HG03432 (cell line): Measurements from ENCODE around the gene PLPPR5.

ENCODE experiments used
- ATAC-seq: cut with Tn5 transposase; IDR thresholded peaks from one replicate; pipeline ENCODE4 v1.9.1; 2021; ENCODE audit warnings: mild to moderate bottlenecking, moderate library complexity; ENCODE audit not compliant: unreplicated experiment

The PLPPR5 gene

DNA sequence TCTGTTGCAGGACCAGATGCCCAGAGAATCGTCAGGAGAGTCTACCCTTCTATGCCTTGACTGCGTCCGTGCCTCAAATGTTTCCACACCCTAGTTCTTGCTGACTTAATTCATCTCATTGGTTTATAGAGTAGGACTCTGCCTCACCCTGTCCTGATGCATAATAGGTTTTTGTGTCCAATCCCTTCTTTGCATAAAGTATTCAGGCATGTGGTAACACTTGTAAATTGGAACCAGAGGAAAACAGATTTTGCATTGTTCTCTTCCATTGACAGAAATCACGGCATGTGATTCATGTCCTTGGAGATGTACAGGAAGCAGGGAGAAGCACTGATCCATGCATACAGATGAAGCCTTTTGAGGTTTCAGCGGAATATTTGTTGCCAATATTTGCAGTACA lies 29.5 kb downstream of the PLPPR5 start:
- ATAC-seq: no peak

DNA sequence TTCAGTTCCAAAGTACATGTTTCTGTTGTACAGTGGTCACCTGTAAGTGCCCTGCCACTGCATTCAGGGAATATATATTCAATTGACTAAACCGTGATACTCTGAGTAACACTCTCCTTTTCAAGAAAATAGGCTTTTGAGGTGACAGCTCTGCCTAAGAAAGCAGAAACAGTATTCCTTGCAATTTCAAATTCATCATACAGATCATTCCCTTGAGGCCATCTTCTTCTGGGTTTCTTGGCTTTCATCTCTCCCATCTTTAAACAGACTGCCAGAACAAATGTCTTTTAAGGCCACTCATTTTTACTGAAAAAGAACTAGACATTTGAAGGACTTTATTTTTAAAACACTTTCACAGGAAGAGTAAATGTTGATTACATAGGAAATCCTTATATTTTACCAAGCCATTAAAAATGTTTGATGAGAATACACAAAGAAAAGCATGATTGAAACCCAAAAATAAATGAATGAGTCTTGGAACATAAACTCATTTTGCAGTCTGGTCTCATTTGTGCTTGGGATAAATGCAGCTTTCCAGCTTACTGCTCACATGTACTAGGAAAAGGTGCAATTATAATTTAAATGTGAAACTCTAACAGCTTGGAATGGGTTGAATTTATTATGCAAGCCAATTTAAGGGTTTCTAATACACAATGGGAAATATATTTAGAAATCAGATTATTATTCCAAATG lies 34.7 kb downstream of the PLPPR5 start:
- ATAC-seq: no peak

DNA sequence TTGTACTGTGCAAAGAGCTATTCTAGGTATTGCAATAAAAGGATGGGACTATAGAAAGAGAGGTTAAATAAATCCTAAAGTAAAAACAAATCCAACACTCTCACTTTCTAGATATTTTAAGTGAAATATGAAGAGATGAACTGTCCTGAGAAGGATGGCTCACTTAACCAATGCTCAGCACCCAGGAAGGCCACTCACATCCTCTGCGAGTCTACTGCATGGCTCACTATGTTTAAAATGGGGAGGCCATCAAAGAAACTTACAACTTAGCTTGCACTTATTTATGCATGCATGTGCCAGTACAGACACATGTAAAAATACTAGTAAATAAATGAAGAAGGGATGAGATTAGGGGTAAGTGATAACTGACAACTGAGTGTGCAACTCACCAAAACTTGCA lies 37.5 kb downstream of the PLPPR5 start:
- no peak for ATAC-seq

DNA sequence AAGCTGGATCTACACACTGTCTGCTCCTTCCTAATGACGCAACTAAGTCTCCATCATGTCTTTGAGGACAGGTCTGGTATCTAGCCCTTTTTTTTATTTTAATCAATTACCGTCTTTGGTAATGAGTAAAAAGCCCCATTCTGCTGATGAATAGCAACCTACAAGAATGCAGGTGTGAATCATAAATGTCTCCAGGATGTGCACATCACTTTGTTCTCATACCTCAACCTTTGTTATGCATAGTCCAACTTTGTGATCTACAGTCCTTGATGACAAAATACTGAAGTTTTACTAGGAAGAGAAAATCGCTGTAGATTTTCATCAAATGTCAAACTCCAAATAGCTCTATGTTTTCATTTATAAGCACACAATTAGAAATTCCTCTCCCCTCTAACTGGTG lies 39.3 kb downstream of the PLPPR5 start:
- no peak for ATAC-seq

DNA sequence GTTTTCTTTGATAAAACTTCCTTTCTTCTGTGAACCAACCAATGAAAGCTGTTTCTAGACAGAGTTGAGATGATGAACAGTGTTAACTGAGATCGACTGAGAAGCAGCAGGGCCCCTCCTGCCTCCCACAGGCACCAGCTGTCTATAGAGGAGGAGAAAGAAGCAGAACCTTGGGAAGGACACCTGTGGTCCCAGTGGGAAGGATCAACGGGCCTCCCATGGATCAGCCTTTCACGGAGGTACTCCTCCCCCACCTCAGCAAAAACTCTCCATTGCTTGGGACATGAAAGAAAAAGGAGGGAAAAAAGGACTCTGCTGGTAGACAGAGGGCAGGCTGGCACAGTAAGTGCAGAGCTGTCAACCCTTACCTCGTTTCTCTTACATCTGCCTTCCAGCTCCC lies 40.5 kb downstream of the PLPPR5 start:
- ATAC-seq: no peak

DNA sequence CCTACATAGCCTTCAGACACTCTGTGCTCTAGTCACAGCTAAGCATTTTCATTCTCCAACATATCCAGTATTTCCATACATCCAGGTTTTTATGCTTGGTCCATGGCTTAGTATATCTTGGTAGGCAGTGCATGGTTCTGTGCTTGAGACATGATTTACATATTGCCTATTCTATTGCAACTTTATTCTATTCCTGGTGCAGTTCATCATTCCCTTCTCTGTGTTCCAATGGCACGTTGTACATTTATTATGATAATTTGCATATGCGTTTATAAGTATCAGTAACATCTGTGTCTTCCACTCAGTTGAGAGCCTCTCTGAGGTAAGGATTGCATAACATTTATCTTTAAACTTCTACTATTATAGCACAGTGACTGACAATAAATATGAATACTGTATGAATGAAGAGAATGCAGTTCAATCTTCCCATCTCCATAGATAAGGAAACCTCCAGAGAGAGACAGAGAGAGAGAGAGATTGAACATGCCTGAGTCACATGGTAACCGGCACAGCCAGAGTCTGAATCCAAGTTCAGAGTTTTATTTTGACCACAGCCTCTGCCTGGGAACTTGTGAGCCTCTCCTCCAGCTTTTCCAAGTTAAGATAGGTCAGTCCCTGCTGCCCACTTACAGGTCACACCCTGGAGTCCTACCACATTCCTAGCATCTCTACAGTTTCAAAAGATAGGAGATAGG lies 41.5 kb downstream of the PLPPR5 start:
- ATAC-seq: no peak

DNA sequence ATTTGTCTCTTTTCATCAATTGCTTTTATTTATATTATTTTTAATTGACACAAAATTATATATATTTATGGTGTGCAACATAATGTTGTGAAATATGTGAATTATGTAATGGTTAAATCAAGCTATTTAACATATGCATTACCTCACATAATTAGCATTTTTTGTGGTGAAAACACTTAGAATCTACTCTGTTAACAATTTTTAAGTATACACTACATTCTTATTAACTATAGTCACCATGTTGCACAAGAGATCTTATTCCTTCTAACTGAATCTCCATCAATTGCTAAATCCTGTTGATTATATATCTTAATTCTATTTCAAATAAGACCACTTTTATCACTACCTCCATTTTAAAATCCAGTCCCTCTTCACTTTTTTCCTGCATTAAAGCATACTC lies 42.5 kb downstream of the PLPPR5 start:
- ATAC-seq: no peak

DNA sequence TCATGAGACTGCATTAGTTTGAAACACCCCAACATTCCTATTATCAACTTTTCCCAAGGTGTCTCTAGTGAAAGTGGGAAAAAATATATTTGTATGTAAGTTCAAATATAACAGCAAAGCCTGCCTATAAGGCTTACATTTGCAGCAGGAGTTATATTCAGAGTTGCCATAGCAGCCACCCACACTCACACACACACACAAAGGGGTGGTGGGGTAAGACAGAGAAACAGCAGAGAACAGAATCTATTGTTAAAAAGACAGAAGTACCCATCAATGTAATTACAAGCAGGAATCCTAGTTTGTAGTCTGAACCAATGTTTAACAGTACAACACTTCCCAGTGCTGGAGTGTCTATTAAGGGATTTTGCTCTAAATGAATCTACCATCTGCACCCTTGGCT lies 55.0 kb downstream of the PLPPR5 start:
- ATAC-seq: no peak

DNA sequence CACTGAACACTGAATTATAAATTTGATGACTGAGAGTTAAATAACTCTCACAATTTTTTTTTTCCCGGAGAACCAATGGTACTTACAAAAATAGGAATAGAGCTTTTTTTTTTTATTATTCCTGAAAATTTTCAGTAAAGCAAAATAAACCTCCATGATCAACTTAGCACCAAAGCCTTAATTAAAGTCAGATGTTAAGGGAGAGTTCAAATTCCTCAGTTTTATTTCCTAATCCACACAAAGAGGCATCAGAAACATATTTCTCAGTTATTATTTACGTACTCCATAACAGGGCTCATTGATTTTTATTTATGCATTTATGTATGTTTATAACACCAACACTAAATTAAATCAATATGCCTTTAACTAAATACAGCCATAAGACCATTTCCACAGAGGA lies 55.5 kb downstream of the PLPPR5 start:
- no peak for ATAC-seq

DNA sequence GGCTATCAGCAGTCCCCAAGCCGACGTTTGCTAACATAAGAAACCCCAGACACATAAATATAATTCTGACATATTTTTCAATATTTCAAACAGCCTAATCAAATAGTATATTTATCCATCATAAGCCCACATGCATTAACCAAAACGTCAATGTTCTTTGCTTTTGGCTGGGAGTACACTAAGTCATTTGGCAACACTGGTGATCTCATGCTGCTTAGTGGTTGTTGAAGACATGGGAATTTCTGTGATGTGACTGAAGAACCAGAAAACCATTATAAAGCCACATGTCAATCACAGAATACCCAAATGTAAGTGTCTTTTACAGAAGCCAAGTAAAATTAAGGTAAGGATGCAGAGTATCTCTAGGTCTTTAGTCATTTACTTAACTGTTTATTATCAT lies 57.6 kb downstream of the PLPPR5 start:
- ATAC-seq: no peak

DNA sequence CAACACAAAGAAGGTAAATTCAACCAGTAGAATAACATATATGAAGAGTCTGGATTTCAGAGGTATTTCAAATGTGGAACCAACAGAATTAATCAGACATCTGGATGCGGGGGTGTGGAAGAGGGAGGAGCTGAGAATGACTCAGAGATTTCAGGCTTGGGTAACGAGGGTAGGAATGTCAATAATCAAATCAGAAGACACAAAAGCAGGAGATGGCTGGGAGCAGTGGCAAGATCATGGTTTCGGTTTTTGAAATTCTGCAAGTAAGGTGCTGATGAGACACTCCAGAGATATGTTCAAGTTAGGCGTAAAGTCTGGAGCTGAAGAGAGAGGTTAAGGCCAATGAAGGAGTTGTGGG lies 64.0 kb downstream of the PLPPR5 start:
- no peak for ATAC-seq

DNA sequence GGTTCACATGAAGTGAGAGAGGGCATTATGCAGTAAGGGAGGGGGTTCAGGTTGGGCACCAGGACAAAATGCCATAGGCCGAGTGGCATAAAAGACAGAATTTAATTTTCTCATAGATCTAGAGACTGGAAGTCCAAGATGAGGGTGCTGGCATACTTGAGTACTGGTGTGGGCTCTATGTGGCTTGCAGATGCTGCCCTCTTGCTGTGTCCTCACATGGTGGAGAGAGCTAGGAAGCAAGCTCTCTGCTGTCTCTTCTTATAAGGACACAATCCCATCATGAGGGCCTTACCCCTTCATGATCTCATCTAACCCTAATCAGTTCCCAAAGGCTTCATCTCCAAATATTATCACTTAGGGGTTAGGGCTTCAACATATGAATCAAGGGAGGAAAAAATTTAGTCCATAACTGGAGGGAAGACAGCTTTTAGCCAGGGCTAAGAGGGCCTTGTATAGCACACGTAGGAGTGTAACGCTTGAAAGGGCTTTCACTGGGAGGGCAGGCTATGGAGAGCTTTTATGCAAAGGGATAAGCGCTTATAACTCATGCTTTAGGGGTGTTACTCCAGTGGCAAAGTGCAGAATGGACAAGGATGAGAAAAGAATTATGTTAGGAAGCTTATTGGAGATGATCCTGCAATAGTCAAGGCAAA lies 64.5 kb downstream of the PLPPR5 start:
- no peak for ATAC-seq

DNA sequence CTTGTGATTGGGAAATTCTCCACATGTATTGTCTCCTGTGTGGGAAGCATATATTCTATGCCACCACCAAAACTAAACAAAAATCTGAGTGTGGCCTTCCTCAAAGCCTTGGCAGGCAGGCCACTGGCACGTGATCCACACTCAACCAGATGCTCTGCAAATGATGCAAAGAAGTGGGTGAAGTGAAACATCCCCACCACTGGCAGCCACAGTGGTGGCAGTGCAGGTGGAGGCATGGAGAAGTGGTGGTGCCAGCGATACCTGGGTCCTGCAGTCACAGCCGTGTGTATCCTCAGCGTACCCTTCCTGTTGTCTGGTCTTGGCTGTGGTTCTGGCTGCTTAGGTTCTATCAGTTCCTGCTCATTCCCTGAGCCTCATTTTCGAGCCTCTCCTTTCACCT lies 65.2 kb downstream of the PLPPR5 start:
- ATAC-seq: no peak

DNA sequence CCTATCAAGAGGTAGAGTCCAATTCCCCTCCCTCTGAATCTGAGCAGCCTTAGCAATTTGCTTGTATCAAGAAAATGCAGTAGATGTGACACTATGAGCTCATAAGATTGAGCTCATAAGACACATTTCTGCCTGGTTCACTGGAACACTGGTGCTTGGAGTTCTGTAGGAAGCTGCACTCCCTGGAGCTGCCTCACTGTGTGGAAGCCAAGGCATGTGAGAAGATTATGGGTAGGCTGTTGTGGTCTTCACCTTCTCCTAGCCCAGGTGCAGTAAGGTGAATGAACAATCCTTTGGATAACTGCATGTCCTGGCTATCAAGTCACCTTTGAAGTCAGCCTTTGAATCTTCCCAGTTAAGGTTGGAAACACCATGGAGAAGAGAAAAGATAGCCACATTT lies 67.3 kb downstream of the PLPPR5 start:
- no peak for ATAC-seq

DNA sequence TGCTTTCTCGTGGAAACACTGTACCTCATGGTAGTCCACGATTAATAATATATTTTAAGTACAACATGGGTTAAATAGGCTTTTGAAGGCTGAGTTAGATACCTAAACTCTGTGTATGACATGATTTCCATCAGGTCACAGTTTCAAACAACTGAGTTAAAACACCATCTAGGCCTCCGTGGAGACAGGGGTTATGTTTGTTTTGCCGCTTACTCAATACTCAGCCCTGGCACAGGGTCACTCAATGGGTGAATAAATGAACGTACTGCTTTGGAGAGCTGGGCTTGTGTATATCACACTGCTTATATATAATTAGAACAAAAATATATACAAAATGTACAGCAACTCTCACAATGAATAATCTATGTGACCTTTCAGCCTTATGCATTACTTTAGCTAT lies 72.5 kb downstream of the PLPPR5 start:
- ATAC-seq: no peak

DNA sequence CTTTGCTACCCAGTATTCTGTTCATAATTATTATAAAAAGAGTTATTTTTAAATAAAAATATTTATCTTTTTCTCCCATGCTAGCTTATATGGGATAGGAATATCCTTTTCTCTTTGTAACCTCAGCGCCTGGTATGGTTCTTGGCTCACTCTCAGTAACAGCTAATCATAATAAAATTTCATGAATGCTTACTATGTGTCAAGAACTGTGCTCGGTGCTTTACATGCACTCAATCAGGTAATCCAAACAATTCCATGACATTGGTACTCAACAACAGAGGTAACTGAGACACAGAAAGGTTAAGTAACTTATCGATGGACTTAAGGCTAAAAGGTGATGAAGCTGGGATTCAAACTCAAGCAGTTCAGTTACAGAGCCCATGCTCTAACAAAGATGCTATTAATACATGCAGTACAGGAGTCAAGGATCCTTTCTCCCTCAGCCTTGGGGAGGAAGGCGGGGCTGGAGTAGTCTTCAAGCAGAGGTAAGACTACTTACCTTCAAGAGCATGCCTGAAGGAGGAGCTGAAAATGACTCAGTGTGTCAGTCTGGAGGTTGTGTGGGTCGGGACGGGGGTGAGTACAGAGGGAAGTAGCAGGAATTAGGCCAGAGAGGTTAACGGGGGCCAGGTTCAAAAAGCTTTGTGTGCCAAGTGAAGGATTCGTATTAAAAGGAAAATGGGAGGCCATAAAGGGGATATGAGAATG lies 73.4 kb downstream of the PLPPR5 start:
- ATAC-seq: no peak

DNA sequence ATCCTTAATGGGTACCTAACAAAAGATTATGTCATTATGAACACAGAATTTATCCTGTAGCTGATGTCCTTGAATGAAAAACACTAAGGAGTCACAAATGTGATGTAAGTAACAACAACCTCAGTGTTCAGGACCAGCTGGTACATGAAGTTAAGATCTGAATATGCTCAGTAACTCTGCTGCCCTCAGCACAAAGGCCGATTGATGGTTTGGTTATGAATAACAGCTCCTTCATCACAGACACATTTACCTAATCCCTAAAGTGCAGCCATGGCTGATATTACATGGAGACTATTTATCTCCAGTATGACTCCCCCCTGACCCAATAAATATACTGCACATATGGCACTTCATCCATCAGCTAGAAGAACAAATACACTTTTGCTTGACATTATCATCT lies 75.2 kb downstream of the PLPPR5 start:
- no peak for ATAC-seq

DNA sequence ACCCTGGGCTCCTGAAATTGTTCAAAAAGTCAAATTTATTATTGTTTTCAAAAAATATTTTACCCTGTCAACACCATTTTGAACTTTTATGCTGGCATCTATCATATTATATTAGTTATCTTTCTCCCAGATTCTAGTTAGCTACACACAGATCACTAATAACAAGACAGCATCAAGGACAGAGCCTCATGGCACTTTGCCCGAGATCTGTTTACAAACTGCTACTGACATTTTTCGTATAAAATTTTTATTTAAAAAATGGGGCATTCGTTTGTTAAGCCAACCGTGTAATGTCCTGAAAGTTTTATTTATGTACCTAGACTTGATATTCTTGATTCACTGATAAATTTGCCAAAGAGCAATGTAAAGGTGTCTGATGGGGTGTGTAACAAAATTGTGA lies 78.1 kb downstream of the PLPPR5 start:
- ATAC-seq: no peak

DNA sequence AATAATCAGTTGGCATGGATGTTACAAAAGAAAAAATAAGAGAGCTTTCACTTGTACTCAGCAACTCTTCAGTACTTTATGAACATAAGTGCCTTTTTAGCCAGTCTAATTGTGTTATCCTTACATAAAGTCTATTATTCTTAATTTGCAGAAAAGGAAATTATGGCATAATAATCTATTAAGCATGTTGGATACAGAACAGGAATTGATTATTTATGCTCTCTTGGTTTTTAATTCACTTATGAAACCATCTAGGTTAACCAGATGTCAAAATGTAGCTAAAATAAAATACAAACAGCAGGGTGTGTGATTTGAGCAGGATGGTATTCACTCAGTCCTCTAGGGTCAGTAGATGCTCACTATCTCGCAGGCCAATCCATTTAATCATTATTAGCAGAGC lies 79.7 kb downstream of the PLPPR5 start:
- no peak for ATAC-seq

DNA sequence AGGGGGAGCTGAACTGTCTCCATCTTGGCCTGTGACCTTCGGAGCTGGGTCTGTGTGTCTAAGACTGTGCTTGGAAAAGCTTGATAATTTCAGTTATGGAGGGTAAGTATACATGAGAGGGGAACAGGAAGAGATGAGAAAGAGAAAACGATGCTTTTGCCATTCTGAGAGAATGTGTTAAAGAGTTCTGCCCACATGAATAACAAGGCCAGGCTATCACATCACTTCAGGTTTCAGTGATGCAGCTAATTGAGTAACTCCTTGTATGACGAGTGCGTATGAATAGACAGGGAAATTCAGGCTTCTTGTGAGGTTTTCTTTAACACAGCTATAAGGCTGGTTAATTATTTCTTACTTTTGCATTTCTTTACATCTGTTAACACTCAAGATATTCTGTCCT lies 81.0 kb downstream of the PLPPR5 start:
- no peak for ATAC-seq

DNA sequence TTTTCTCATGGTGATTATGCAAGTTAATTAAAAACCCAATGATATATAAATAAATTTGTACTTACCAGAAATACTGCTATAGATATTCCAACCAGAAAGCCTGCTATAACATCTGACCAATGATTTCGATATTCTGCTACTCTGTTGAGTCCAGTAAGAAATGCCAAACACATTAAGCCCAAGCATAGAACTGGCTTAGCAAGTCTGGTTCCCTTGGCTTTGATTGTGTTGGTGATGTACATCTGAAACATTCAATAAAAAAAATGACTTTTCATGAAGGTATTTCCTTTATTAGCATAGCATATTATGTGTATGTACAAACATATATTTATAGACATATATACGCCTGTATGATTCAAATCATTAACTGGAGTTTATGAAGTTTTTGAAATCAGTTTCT lies 82.8 kb downstream of the PLPPR5 start:
- ATAC-seq: no peak
